SK-N-SH (cell line): ENCODE data around the gene BBLN. TPM values are rescaled to one million over a fixed set of nuclear protein-coding genes. Genes with fewer than 3 reads are reported as not detected.

Experiments
- CTCF ChIA-PET: fragments of 300-600, 350-600 bp; formaldehyde crosslinking; extraction: SDS; loops from one replicate; lab custom pipeline; 2021; lab: Yijun Ruan, JAX
- POLR2A ChIA-PET: fragments of 350-600 bp; sonication (Branson Sonifier 250); formaldehyde crosslinking; extraction: SDS; loops from one replicate; lab custom pipeline; 2020; ENCODE audit warnings: antibody characterized with exemption, inconsistent platforms; lab: Yijun Ruan, JAX
- DNase-seq: peaks from one replicate; pipeline ENCODE4 v3.0.0; 2012
- H2AFZ ChIP-seq: fragments of 200-600 bp; sonication (generic); 2 replicates; pipeline ENCODE4 v1.8.1; 2016; ENCODE audit warnings: antibody characterized with exemption, mild to moderate bottlenecking, low read depth
- H3F3A ChIP-seq: fragments of 200-600 bp; sonication (generic); replicated peaks from 2 replicates; pipeline ENCODE3; 2016; ENCODE audit warnings: antibody characterized with exemption, mild to moderate bottlenecking; ENCODE audit not compliant: insufficient read depth
- H3K27ac ChIP-seq, 2 experiments: fragments of 200-500 bp in 1 of 2; fragments of 200-600 bp in 1 of 2; sonication (Bioruptor generic) in 1 of 2; sonication (generic), shearing (Covaris generic) in 1 of 2; 2 replicates each; pipeline versions ENCODE4 v1.5.1 to v1.6.1; 2014 to 2016; ENCODE audit warnings: low read depth in 2 of 2, inconsistent platforms in 1 of 2, low read length in 1 of 2, mild to moderate bottlenecking in 1 of 2, mixed read lengths in 1 of 2
- H3K27me3 ChIP-seq: fragments of 200-600 bp; sonication (generic), shearing (Covaris generic); 2 replicates; pipeline ENCODE4 v1.6.1; 2016; ENCODE audit warnings: mixed run types; ENCODE audit not compliant: insufficient read depth
- H3K36me3 ChIP-seq, 2 experiments: fragments of 200-500 bp in 1 of 2; fragments of 200-600 bp in 1 of 2; sonication (Bioruptor generic) in 1 of 2; sonication (generic) in 1 of 2; replicated peaks in 1 of 2; 2 replicates each; pipeline versions ENCODE3 to v1.5.1; 2014 to 2016; ENCODE audit warnings: low read length in 1 of 2, mild to moderate bottlenecking in 1 of 2; ENCODE audit not compliant: insufficient read depth in 2 of 2, control insufficient read depth in 1 of 2
- H3K4me1 ChIP-seq, 2 experiments: fragments of 200-500 bp in 1 of 2; fragments of 200-600 bp in 1 of 2; sonication (Bioruptor generic) in 1 of 2; sonication (generic), shearing (Covaris generic) in 1 of 2; 2 replicates each; pipeline versions ENCODE4 v1.5.1 to v1.6.1; 2014 to 2016; ENCODE audit warnings: low read depth in 1 of 2, low read length in 1 of 2, mixed run types in 1 of 2; ENCODE audit not compliant: insufficient read depth in 2 of 2, control insufficient read depth in 1 of 2
- H3K4me2 ChIP-seq: fragments of 200-600 bp; sonication (generic), shearing (Covaris generic); 2 replicates; pipeline ENCODE4 v1.6.1; 2017; ENCODE audit warnings: mixed run types
- H3K4me3 ChIP-seq, 2 experiments: fragments of 200-500 bp in 1 of 2; fragments of 200-600 bp in 1 of 2; sonication (Bioruptor generic) in 1 of 2; sonication (generic), shearing (Covaris generic) in 1 of 2; 2 replicates each; pipeline versions ENCODE4 v1.5.1 to v1.8.1; 2014 to 2016; ENCODE audit warnings: low read depth in 2 of 2, inconsistent platforms in 1 of 2, low read length in 1 of 2, mild to moderate bottlenecking in 1 of 2, mixed read lengths in 1 of 2, moderate library complexity in 1 of 2
- H3K79me2 ChIP-seq: fragments of 200-600 bp; sonication (generic); 2 replicates; pipeline ENCODE4 v1.8.1; 2017; ENCODE audit warnings: mild to moderate bottlenecking; ENCODE audit not compliant: insufficient read depth
- H3K9ac ChIP-seq: fragments of 200-600 bp; sonication (generic); 2 replicates; pipeline ENCODE4 v1.6.1; 2017; ENCODE audit warnings: mixed run types
- H3K9me2 ChIP-seq: fragments of 200-600 bp; sonication (generic); 2 replicates; pipeline ENCODE4 v1.6.1; 2017; ENCODE audit warnings: mixed run types
- H3K9me3 ChIP-seq: fragments of 200-600 bp; sonication (generic); 2 replicates; pipeline ENCODE4 v1.6.1; 2017; ENCODE audit warnings: mixed run types, mild to moderate bottlenecking, moderate library complexity
- H4K20me1 ChIP-seq: fragments of 200-600 bp; sonication (generic); 2 replicates; pipeline ENCODE4 v1.6.1; 2017; ENCODE audit warnings: mild to moderate bottlenecking, mixed run types; ENCODE audit not compliant: insufficient read depth
- EP300 ChIP-seq, 2 experiments: IDR thresholded peaks; 2 replicates each; pipeline versions ENCODE4 v1.4.0 to v1.6.1; 2012; ENCODE audit warnings: borderline replicate concordance in 1 of 2, low read depth in 1 of 2, low read length in 1 of 2
- FOXJ3 ChIP-seq: sonication (generic); formaldehyde crosslinking; IDR thresholded peaks from 2 replicates; pipeline ENCODE4 v1.5.1; 2020; ENCODE audit warnings: mild to moderate bottlenecking, missing genetic modification reagents
- GATA2 ChIP-seq: sonication (generic); formaldehyde crosslinking; IDR thresholded peaks from 2 replicates; pipeline ENCODE4 v1.5.0; 2020; ENCODE audit warnings: mild to moderate bottlenecking, missing genetic modification reagents
- NRF1 ChIP-seq: IDR thresholded peaks from 2 replicates; pipeline ENCODE4 v1.6.1; 2012; ENCODE audit warnings: low read depth, mild to moderate bottlenecking, low read length
- PBX3 ChIP-seq: IDR thresholded peaks from 2 replicates; pipeline ENCODE4; 2012
- RCOR1 ChIP-seq: fragments of 150-350 bp; IDR thresholded peaks from 2 replicates; pipeline ENCODE4 v1.6.1; 2017; ENCODE audit warnings: antibody characterized with exemption, low read length
- REST ChIP-seq: IDR thresholded peaks from 2 replicates; pipeline ENCODE4 v1.6.1; 2012; ENCODE audit warnings: mild to moderate bottlenecking, low read depth, low read length, moderate library complexity
- RXRA ChIP-seq: IDR thresholded peaks from 2 replicates; pipeline ENCODE4 v1.4.0; 2012; ENCODE audit warnings: low read depth, mild to moderate bottlenecking, borderline replicate concordance
- SIN3A ChIP-seq: IDR thresholded peaks from 2 replicates; pipeline ENCODE4 v1.6.1; 2012; ENCODE audit warnings: low read depth, mild to moderate bottlenecking, low read length, moderate library complexity, borderline replicate concordance
- TCF12 ChIP-seq: IDR thresholded peaks from 2 replicates; pipeline ENCODE4 v1.4.0; 2012
- USF1 ChIP-seq: IDR thresholded peaks from 2 replicates; pipeline ENCODE4 v1.4.0; 2012; ENCODE audit warnings: low read depth, borderline replicate concordance
- USF2 ChIP-seq: fragments of 150-350 bp; IDR thresholded peaks from 2 replicates; pipeline ENCODE4 v1.6.1; 2017; ENCODE audit warnings: antibody characterized with exemption, low read length, low read depth, borderline replicate concordance
- YY1 ChIP-seq: IDR thresholded peaks from 2 replicates; pipeline ENCODE4 v1.4.0; 2012; ENCODE audit warnings: low read depth, mild to moderate bottlenecking
- WGBS: methylation state at CpG from one replicate; pipeline ENCODE4 v1.1.6; 2017; ENCODE audit warnings: low lambda C conversion rate; 5-methylcytosine and 5-hydroxymethylcytosine counted together
- polyA plus RNA-seq, 3 experiments: library from polyadenylated mRNA; depleted of rRNA; stranded (reverse); fragments of >200 nt; gene quantifications; 2 replicates each; pipeline ENCODE4 v1.2.3, GENCODE V29; 2012

Gene BBLN
- polyA plus RNA-seq, 1 of the 3 experiments (the other 2 are of a cell fraction), result 109 TPM

GRCh38 chr9:128148509-128149000 is 11.5 kb upstream of the BBLN start:
- Histone ChIP-seq H3K4me3 (no peak overlapping the region), H3K4me1 (no peaks in the 10 kb centered on the region; a peak in 1 of 4 replicates), H3K9me2 (no peaks in the 10 kb centered on the region), H3K27me3 (no peaks in the 10 kb centered on the region), H3K4me2 (no peak overlapping the region), H3K9me3 (no peaks in the 10 kb centered on the region), H2AFZ (no peak overlapping the region), H4K20me1 (no peaks in the 10 kb centered on the region), H3K27ac (no peak overlapping the region), H3K36me3 (no peaks in the 10 kb centered on the region), H3F3A (no peaks in the 10 kb centered on the region), H3K79me2 (no peaks in the 10 kb centered on the region), H3K9ac (no peak overlapping the region)
- ChIA-PET POLR2A (no interaction called here), CTCF (interaction anchor here (1.0 to 1.1 kb wide), 2 partner anchors 31 to 205 kb away, joined by 3 to 4 read pairs; no protein-coding TSS in a partner anchor)
- 82% methylated on average over 2 of the region's 5 CpGs for WGBS
- no peak for DNase-seq
- TF ChIP-seq REST, result no peak
- TF ChIP-seq EP300 (IDR thresholded peaks at IDR 0.05; ENCODE audit: borderline replicate concordance in 1 of 2, low read depth in 1 of 2, low read length in 1 of 2), result no peak
- TF ChIP-seq TCF12, result no peak
- no peak for TF ChIP-seq NRF1
- TF ChIP-seq USF1, result no peak
- no peak for TF ChIP-seq FOXJ3 (CRISPR knock-in tag)
- TF ChIP-seq RXRA, result no peak
- no peak for TF ChIP-seq USF2
- TF ChIP-seq PBX3, result no peak
- TF ChIP-seq RCOR1, result no peak
- TF ChIP-seq YY1, result no peak
- no peak for TF ChIP-seq SIN3A
- TF ChIP-seq GATA2 (CRISPR knock-in tag), result no peak
